Mesothelial cell of epicardium (in vitro differentiated cells): ENCODE data around the gene HYI. TPM values are rescaled to one million over a fixed set of nuclear protein-coding genes. Genes with fewer than 3 reads are reported as not detected.
A peak's percentile ranks its signal among the peaks of the same experiment; 100 is the strongest.

Source experiments
- DNase-seq, 2 experiments: peaks; one replicate each; pipeline ENCODE4 v3.0.0; 2021; ENCODE audit warnings: low spot score in 2 of 2; ENCODE audit not compliant: unreplicated experiment in 2 of 2
- H3K27ac Mint-ChIP-seq: 2 replicates; pipeline ENCODE4 v1.8.0; 2021; ENCODE audit warnings: mixed read lengths
- H3K27me3 Mint-ChIP-seq: 2 replicates; pipeline ENCODE4 v1.8.0; 2021; ENCODE audit warnings: low read depth, mixed read lengths
- H3K36me3 Mint-ChIP-seq: 2 replicates; pipeline ENCODE4 v1.8.0; 2021; ENCODE audit warnings: mixed read lengths
- H3K4me1 Mint-ChIP-seq: 2 replicates; pipeline ENCODE4 v1.8.0; 2021; ENCODE audit warnings: mixed read lengths
- H3K4me3 Mint-ChIP-seq: 2 replicates; pipeline ENCODE4 v1.8.0; 2021; ENCODE audit warnings: mild to moderate bottlenecking, moderate library complexity, mixed read lengths
- H3K9me3 Mint-ChIP-seq: 2 replicates; pipeline ENCODE4 v1.8.0; 2021; ENCODE audit warnings: mixed read lengths
- CTCF ChIP-seq: fragments of 200-600 bp; sonication (generic); IDR thresholded peaks from one replicate; pipeline ENCODE4 v1.5.0; 2021; ENCODE audit warnings: antibody characterized with exemption; ENCODE audit not compliant: unreplicated experiment
- total RNA-seq: library from RNA; stranded (reverse); gene quantifications from 3 replicates; pipeline ENCODE4 v1.2.1, GENCODE V29; 2021

Gene HYI
- total RNA-seq, 1 donor from 2014 or later, result 41.2 TPM

GRCh38 chr1:43438576-43438952 is 15.2 kb downstream of the HYI start:
- H3K9me3 Mint-ChIP-seq, result no peaks in the 10 kb centered on the region

DNA sequence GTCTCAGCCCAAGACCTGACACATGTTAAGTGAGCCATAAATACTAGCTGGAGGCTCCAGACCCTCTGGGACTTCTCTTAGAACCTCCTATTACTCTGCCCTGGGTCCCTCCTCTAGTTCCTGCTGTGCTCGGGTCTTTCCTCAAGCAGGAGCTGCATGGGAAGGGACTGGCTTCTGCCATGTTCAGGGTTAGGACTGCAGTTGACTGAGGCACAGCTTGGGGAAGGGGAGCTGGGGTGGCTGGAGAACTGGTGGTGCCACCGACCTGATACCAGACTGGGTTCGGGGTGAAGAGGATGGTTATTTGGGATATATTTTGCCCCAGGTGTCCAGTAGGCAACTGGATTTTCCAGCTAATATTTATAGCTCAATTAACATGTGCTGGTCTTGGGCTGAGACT is 15.7 kb downstream of the HYI start:
- Mint-ChIP-seq H3K4me3 (no peak overlapping the region), H3K4me1 (peaks cover 4% of the 10 kb centered on the region), H3K27ac (no peak overlapping the region), H3K36me3 (peaks cover 37% of the 10 kb centered on the region), H3K9me3 (no peaks in the 10 kb centered on the region), H3K27me3 (no peaks in the 10 kb centered on the region)
- no peak for DNase-seq
- TF ChIP-seq CTCF, result no peak

More at GRCh38 chr1:43438576-43438952, 15.2 kb downstream of the HYI start:
- no peak for DNase-seq
- TF ChIP-seq CTCF, result no peak
- peaks cover 4% of the 10 kb centered on the region for H3K4me1 Mint-ChIP-seq
- no peak overlapping the region for H3K4me3 Mint-ChIP-seq
- no peak overlapping the region for H3K27ac Mint-ChIP-seq
- H3K36me3 Mint-ChIP-seq, result peaks cover 37% of the 10 kb centered on the region
- no peaks in the 10 kb centered on the region for H3K27me3 Mint-ChIP-seq

DNA sequence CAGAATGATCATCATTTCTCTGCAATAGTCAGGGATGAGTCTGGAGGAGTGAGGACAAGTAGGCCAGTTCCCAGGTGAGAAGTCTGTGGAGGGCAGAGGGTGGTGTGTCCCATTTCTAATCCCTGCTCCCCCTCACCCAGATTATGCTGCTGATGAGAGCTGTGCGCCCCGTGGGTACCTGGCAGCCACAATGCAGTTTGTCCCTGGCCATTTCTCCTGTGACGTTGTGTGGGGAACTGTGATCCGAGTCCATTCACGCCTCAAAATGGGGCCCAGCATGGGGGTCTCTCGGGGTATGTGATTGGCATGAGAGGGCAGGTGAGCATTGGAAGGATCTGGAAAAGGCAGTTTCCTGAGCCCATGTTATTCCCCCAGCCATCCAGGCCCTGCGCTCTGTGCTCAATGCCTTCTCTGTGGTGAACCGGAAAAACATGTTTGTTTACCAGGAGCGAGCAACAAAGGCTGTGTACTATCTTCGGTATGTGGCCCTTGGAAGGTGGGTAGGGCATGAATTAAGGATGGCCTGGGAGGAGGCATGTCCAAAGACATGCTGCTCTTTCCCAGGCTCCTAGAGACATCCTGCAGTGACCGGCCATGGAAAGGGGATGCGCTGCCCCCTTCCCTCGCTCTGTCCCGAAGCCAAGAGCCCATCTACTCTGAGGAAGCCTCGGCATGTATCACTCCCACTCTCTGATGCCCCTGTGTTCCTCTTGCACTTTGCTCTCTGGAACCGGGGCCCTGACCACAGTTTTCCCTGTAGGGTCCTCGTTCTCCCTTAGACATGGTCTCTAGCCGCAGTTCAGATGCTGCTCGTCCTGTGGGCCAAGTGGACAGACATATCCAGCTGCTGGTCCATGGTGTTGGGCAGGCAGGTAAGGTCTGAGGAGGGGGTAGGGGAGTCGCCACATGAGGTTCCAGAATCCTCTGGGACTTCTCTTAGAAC is 16.4 kb downstream of the HYI start:
- peaks cover 37% of the 10 kb centered on the region for H3K36me3 Mint-ChIP-seq
- TF ChIP-seq CTCF, result no peak
- no peak for DNase-seq
- peaks cover 4% of the 10 kb centered on the region for H3K4me1 Mint-ChIP-seq
- H3K9me3 Mint-ChIP-seq, result no peaks in the 10 kb centered on the region
- H3K27ac Mint-ChIP-seq, result no peak overlapping the region
- H3K4me3 Mint-ChIP-seq, result no peak overlapping the region
- H3K27me3 Mint-ChIP-seq, result no peaks in the 10 kb centered on the region

- H3K27me3 Mint-ChIP-seq, result no peaks in the 10 kb centered on the region
- H3K4me3 Mint-ChIP-seq, result no peak overlapping the region
- no peak for DNase-seq
- peaks cover 42% of the 10 kb centered on the region for H3K36me3 Mint-ChIP-seq
- no peaks in the 10 kb centered on the region for H3K9me3 Mint-ChIP-seq
- peak overlapping the region; percentile 37 for H3K27ac Mint-ChIP-seq
- TF ChIP-seq CTCF, result no peak
- peaks cover 4% of the 10 kb centered on the region for H3K4me1 Mint-ChIP-seq
Observed at GRCh38 chr1:43436371-43436770, 17.4 kb downstream of the HYI start.

DNA sequence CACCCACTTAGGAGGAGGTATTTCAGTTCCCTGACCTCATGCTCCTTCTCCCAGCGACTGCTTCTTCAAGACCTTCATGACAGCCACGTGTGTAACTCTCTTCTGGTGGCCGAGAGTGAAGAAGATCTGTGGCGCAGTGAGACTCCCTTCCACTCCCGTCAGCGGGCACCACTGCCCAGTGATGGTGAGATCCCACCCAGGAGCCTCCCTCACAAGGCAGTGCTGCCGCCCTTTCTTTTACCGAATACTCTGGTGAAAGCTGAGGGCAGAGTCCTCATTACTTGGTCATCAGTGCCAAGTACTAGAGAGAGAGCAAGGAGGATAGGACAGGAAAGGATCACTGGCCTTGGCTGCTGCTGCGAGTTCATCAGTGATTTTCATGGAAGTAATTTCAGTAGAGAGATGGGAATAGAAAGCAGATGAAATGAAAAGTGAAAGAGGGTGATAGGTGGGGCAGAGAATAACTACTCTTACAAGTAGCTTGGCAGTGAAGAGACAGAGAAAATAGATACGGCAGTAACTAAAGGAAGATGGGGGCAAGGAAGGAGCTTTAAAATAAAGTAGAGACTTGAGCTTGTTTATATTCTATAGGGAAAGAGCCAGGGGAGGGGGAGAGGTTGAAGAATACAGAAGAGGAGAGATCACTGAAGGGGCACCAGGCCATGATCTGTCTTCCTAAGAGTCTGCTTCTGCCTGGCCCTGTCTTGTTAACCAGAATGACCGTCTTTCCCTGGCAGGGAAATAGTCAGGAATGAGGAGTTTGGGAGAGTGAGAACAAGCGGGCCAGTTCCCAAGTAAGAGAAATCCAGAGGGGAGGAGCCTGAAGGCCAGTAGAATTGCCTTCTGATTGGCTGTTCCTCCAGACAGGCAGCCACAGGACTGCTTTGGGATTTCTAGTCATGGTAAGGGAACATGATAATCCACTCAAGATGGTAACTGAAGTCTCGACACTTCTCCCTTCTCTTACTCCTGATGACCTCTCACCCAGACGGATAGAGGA is 18.3 kb downstream of the HYI start:
- Mint-ChIP-seq H3K27me3 (no peaks in the 10 kb centered on the region), H3K4me1 (peaks cover 4% of the 10 kb centered on the region), H3K36me3 (peaks cover 45% of the 10 kb centered on the region), H3K27ac (peak overlapping the region; percentile 37), H3K4me3 (no peak overlapping the region), H3K9me3 (no peaks in the 10 kb centered on the region)
- no peak for TF ChIP-seq CTCF
- no peak for DNase-seq
